Heart left ventricle (tissue), 16 donors: ENCODE measurements around the gene KDM4D. TPM values are rescaled to one million over a fixed set of nuclear protein-coding genes. Genes with fewer than 3 reads are reported as not detected.
"Not testable (repeated sequence)": the region's sequence is repeated elsewhere in the genome, so short reads cannot be mapped to it uniquely, and the experiment has no call there.

ENCODE experiments used
- ATAC-seq, 4 donors: fragments of 200-7000 bp; cut with Tn5 transposase; one replicate each; pipeline ENCODE4 v1.9.1; 2020 to 2022; ENCODE audit warnings: moderate library complexity in 4 of 4, mild to moderate bottlenecking in 3 of 4, moderate number of reproducible peaks in 1 of 4
- DNase-seq, 5 donors: peaks; one replicate each; pipeline ENCODE4 v3.0.0-alpha.2; 2020
- H3K27ac ChIP-seq, 12 donors: fragments of 200-600 bp; sonication (generic) in 4 of 12; one replicate each; pipeline versions ENCODE4 v1.5.0 to v1.8.0; 2016 to 2022; ENCODE audit warnings: mild to moderate bottlenecking in 2 of 12
- H3K27me3 ChIP-seq, 9 donors: fragments of 200-600 bp; sonication (generic) in 2 of 9; one replicate each; pipeline versions ENCODE4 v1.5.1 to v1.8.0; 2016 to 2022; ENCODE audit warnings: mild to moderate bottlenecking in 3 of 9
- H3K36me3 ChIP-seq, 9 donors: fragments of 200-600 bp; sonication (generic) in 2 of 9; one replicate each; pipeline versions ENCODE4 v1.5.0 to v1.8.0; 2018 to 2022; ENCODE audit warnings: mild to moderate bottlenecking in 2 of 9
- H3K4me1 ChIP-seq, 12 donors: fragments of 200-600 bp; sonication (generic) in 4 of 12; one replicate each; pipeline versions ENCODE4 v1.5.0 to v1.8.0; 2016 to 2022; ENCODE audit warnings: mild to moderate bottlenecking in 3 of 12
- H3K4me3 ChIP-seq, 12 donors: fragments of 200-600 bp; sonication (generic) in 4 of 12; one replicate each; pipeline versions ENCODE4 v1.5.0 to v1.8.0; 2017 to 2022; ENCODE audit warnings: mild to moderate bottlenecking in 9 of 12, moderate library complexity in 4 of 12
- H3K9me3 ChIP-seq, 12 donors: fragments of 200-600 bp; sonication (generic) in 4 of 12; one replicate each; pipeline versions ENCODE4 v1.5.0 to v1.8.0; 2016 to 2022; ENCODE audit warnings: mild to moderate bottlenecking in 1 of 12
- CTCF ChIP-seq, 12 donors: fragments of 200-600 bp; sonication (generic) in 4 of 12; IDR thresholded peaks; one replicate each; pipeline versions ENCODE4 v1.5.0 to v1.8.0; 2018 to 2022; ENCODE audit warnings: antibody characterized with exemption in 12 of 12, mild to moderate bottlenecking in 5 of 12
- POLR2A ChIP-seq, 2 donors: fragments of 450-650 bp; IDR thresholded peaks; one replicate each; pipeline ENCODE4 v1.6.1; 2017; ENCODE audit warnings: antibody characterized with exemption in 2 of 2, mild to moderate bottlenecking in 2 of 2, moderate library complexity in 2 of 2
- WGBS, 4 donors: extraction: QIAGEN DNeasy Blood & Tissue Kit in 2 of 4; methylation state at CpG; one replicate each; pipeline versions ENCODE4 v1.1.5 to v1.1.7; 2013 to 2018; 5-methylcytosine and 5-hydroxymethylcytosine counted together
- intact Hi-C, 10 donors: fragments of 100-400 bp; cut with DNase I; formaldehyde crosslinking; loops; one replicate each; pipeline versions ENCODE4 v1.11.1 to v1.14.2; 2022
- polyA plus RNA-seq, 2 donors: library from polyadenylated mRNA; stranded (reverse); fragments of 200-250 nt; gene quantifications; one replicate each; pipeline ENCODE4 v1.2.3, GENCODE V29; 2013
- total RNA-seq, 9 donors: library from RNA; depleted of rRNA in 2 of 9; stranded (reverse); fragments of >200 nt in 2 of 9; fragmentation: NEBNext Ultra II Directional in 3 of 9; extraction: Animal tissue kit (Norgen Biotek cat#: 25700) in 3 of 9; gene quantifications; one replicate each; pipeline versions ENCODE4 v1.1.0 to v1.2.4, GENCODE V29; 2016 to 2023
- donor health status: ischemic (EF 13 %, LVEDD 7.1; RV severe dilation, severe dysfunction).
- donor health status: healthy with polysubstance abuse.
- donor health status: DM: no; HTN: yes; CAD: no.
- donor health status: DM: no; HTN: no; CAD: no.
- donor health status: ischemic (EF 25% LVEDD 6.9; RV normal size, moderate dysfunction).
- donor health status: ischemic (EF 25% LVEDD 5.7; RV mildly dilated, moderate dysfunction).
- donor health status: healthy.
- donor health status: DM: yes; HTN: yes; CAD: no.
- donor health status: ischemic (EF 35%, LVEDD 5.7; RV mildly dilated, moderate dysfunction).
- donor health status: nonischemic (EF 11% LVEDD 7.7; RV severe dilation, severe dysfunction).
- donor health status: DM: yes; HTN: yes; CAD: no.
- donor health status: PGD.
- donor health status: ischemic (EF 29% LVEDD 5.4; RV normal size, mild dysfunction).
- donor health status: nonischemic (EF 23%, LVEDD 6.1; RV moderate dilation, normal function).

The KDM4D gene
- total and polyA plus RNA-seq, 11 donors: 0.19 to 1.3 (median 0.88) TPM; not detected in 1

- intact Hi-C loops: no loop called here
- H3K27me3 ChIP-seq: peaks cover 0 to 10% (median 0%) of the 10 kb centered on the region in 9 donors
- no peaks in the 10 kb centered on the region for H3K36me3 ChIP-seq
- no peak overlapping the region for H3K27ac ChIP-seq
- TF ChIP-seq POLR2A (IDR thresholded peaks at IDR 0.05): no peak
- TF ChIP-seq CTCF (IDR thresholded peaks at IDR 0.05): no peak
- ATAC-seq: no peak
- DNase-seq: no peak
- peaks cover 0 to 9% (median 0%) of the 10 kb centered on the region in 12 donors for H3K9me3 ChIP-seq
- no peak overlapping the region for H3K4me3 ChIP-seq
- H3K4me1 ChIP-seq: no peaks in the 10 kb centered on the region
Observed at GRCh38 chr11:95011376-95011775, 37.9 kb downstream of the KDM4D start.

GRCh38 chr11:95014184-95014821, 40.8 kb downstream of the KDM4D start:
- Histone ChIP-seq H3K4me1 (no peaks in the 10 kb centered on the region), H3K9me3 (no peaks in the 10 kb centered on the region), H3K27me3 (peaks cover 0 to 10% (median 0%) of the 10 kb centered on the region in 9 donors), H3K27ac (no peak overlapping the region), H3K36me3 (no peaks in the 10 kb centered on the region), H3K4me3 (no peak overlapping the region)
- TF ChIP-seq POLR2A (IDR thresholded peaks at IDR 0.05) (no peak), CTCF (IDR thresholded peaks at IDR 0.05) (no peak)
- intact Hi-C loops: no loop called here
- WGBS, 4 donors: 80 to 87% (median 84%) methylated on average over 10 to 12 of the region's 12 CpGs
- ATAC-seq (no peak), DNase-seq (no peak)

- intact Hi-C loops: no loop called here
- H3K4me3 ChIP-seq: no peak overlapping the region
- no peak for ATAC-seq
- H3K36me3 ChIP-seq: no peaks in the 10 kb centered on the region
- peaks cover 0 to 10% (median 0%) of the 10 kb centered on the region in 9 donors for H3K27me3 ChIP-seq
- no peak overlapping the region for H3K27ac ChIP-seq
- no peaks in the 10 kb centered on the region for H3K9me3 ChIP-seq
- WGBS, 4 donors: 75 to 93% (median 83%) methylated on average over 2 of the region's 2 CpGs
- DNase-seq: no peak
- no peaks in the 10 kb centered on the region for H3K4me1 ChIP-seq
- TF ChIP-seq POLR2A (IDR thresholded peaks at IDR 0.05) (no peak), CTCF (IDR thresholded peaks at IDR 0.05) (no peak)
Observed at GRCh38 chr11:95016139-95016538, 42.6 kb downstream of the KDM4D start.

GRCh38 chr11:95021468-95021867, 48.0 kb downstream of the KDM4D start:
- H3K27ac ChIP-seq, H3K36me3 ChIP-seq, H3K27me3 ChIP-seq, H3K4me1 ChIP-seq, H3K9me3 ChIP-seq, intact Hi-C loops, H3K4me3 ChIP-seq, DNase-seq, ATAC-seq: not testable (repeated sequence)
- 69 to 71% (median 70%) methylated on average over 5 of the region's 5 CpGs for WGBS, 4 donors

GRCh38 chr11:95024958-95025357, 51.4 kb downstream of the KDM4D start, which contains the start of gene KDM4E:
KDM4E (plus strand) TSS chr11:95025258; CDS start chr11:95025558, 300 bp downstream.
- Histone ChIP-seq H3K4me3 (no peak within 1 kb of the TSS), H3K27me3 (no peaks in the 10 kb centered on the region), H3K27ac (no peak within 1 kb of the TSS), H3K4me1 (no peaks in the 10 kb centered on the region), H3K36me3 (no peaks in the 10 kb centered on the region), H3K9me3 (peaks cover 0 to 4% (median 0%) of the 10 kb centered on the region in 12 donors)
- no peak for TF ChIP-seq CTCF (IDR thresholded peaks at IDR 0.05)
- TF ChIP-seq POLR2A (IDR thresholded peaks at IDR 0.05): no peak
- intact Hi-C loops: no loop called here
- DNase-seq: no peak
- no peak for ATAC-seq
- WGBS, 4 donors: 84 to 97% (median 92%) methylated on average over 1 of the region's 1 CpG

- H3K27me3 ChIP-seq, H3K4me3 ChIP-seq, ATAC-seq, H3K36me3 ChIP-seq, intact Hi-C loops, DNase-seq, H3K9me3 ChIP-seq, H3K27ac ChIP-seq, H3K4me1 ChIP-seq: not testable (repeated sequence)
- 81 to 95% (median 92%) methylated on average over 8 to 9 of the region's 9 CpGs for WGBS, 4 donors
Observed at GRCh38 chr11:95025594-95025993, 52.1 kb downstream of the KDM4D start.
